T follicular helper cell (primary cell): ENCODE results near the gene PRR35.

Experiments used
- DNase-seq: peaks from one replicate; pipeline ENCODE4 v3.0.0-alpha.2; 2020; ENCODE audit warnings: low read depth

The PRR35 gene

GRCh38 chr16:549544-550263 lies 10.5 kb upstream of the PRR35 start:
- DNase-seq, result no peak

- DNase-seq, result no peak
Observed at GRCh38 chr16:551210-551609, 9.0 kb upstream of the PRR35 start.

GRCh38 chr16:552171-552570 lies 8.0 kb upstream of the PRR35 start:
- no peak for DNase-seq

GRCh38 chr16:553601-554296 lies 6.4 kb upstream of the PRR35 start:
- no peak for DNase-seq

- DNase-seq, result no peak
Observed at GRCh38 chr16:554297-554621, 5.9 kb upstream of the PRR35 start.

- DNase-seq, result no peak
Observed at GRCh38 chr16:554640-555365, 5.4 kb upstream of the PRR35 start.

GRCh38 chr16:555528-556473 lies 4.4 kb upstream of the PRR35 start:
- no peak for DNase-seq

GRCh38 chr16:556474-557173 lies 3.6 kb upstream of the PRR35 start:
- DNase-seq, result no peak

- no peak for DNase-seq
Observed at GRCh38 chr16:557463-558297, 2.5 kb upstream of the PRR35 start.

GRCh38 chr16:558298-559020 lies 1.7 kb upstream of the PRR35 start:
- DNase-seq, result no peak

- DNase-seq, result no peak
Observed at GRCh38 chr16:559021-559380, 1.2 kb upstream of the PRR35 start.

GRCh38 chr16:559411-560203 lies 587 bp upstream of the PRR35 start:
- DNase-seq, result no peak

- DNase-seq, result no peak
Observed at GRCh38 chr16:560701-561412, 663 bp downstream of the PRR35 start.

- no peak for DNase-seq
Observed at GRCh38 chr16:561413-561794, 1.2 kb downstream of the PRR35 start.

- no peak for DNase-seq
Observed at GRCh38 chr16:561957-562938, 2.1 kb downstream of the PRR35 start.

GRCh38 chr16:563072-563644 lies 3.0 kb downstream of the PRR35 start:
- no peak for DNase-seq
